Ectodermal cell (in vitro differentiated cells): ENCODE measurements around the gene NTHL1. TPM values are rescaled to one million over a fixed set of nuclear protein-coding genes. Genes with fewer than 3 reads are reported as not detected.

Source experiments
- H3K27ac ChIP-seq: 2 replicates; pipeline ENCODE4 v1.7.0; 2013; ENCODE audit warnings: mild to moderate bottlenecking, low read depth, low read length; ENCODE audit not compliant: insufficient read depth, poor library complexity, severe bottlenecking
- H3K27me3 ChIP-seq: 2 replicates; pipeline ENCODE4 v1.7.0; 2013; ENCODE audit warnings: mild to moderate bottlenecking, low read length; ENCODE audit not compliant: insufficient read depth, control insufficient read depth, poor library complexity, severe bottlenecking
- H3K36me3 ChIP-seq: one replicate; pipeline ENCODE4 v1.7.0; 2013; ENCODE audit warnings: low read length; ENCODE audit not compliant: control insufficient read depth, insufficient read depth
- H3K4me1 ChIP-seq: one replicate; pipeline ENCODE4 v1.7.0; 2013; ENCODE audit warnings: low read length; ENCODE audit not compliant: control insufficient read depth, insufficient read depth
- H3K4me3 ChIP-seq: 2 replicates; pipeline ENCODE4 v1.7.0; 2013; ENCODE audit warnings: low read depth, low read length, control low read depth; ENCODE audit not compliant: insufficient read depth
- H3K9me3 ChIP-seq: 2 replicates; pipeline ENCODE4 v1.7.0; 2013; ENCODE audit warnings: mild to moderate bottlenecking, low read length, moderate library complexity; ENCODE audit not compliant: control insufficient read depth
- WGBS, 2 experiments: methylation state at CpG; one replicate each; pipeline ENCODE4 v1.1.7; 2013; ENCODE audit warnings: missing lambda C conversion rate in 2 of 2; 5-methylcytosine and 5-hydroxymethylcytosine counted together
- polyA plus RNA-seq, 4 experiments: library from polyadenylated mRNA; stranded (reverse); fragments of 50-300 nt; gene quantifications; one replicate each; pipeline ENCODE4 v1.2.3, GENCODE V29; 2013

NTHL1 gene
- polyA plus RNA-seq (2013, experiment 1 of 4): 42.3 TPM
- polyA plus RNA-seq (2013, experiment 2 of 4): 37.8 TPM
- polyA plus RNA-seq (2013, experiment 3 of 4): 37.6 TPM
- polyA plus RNA-seq (2013, experiment 4 of 4): 41.5 TPM

DNA sequence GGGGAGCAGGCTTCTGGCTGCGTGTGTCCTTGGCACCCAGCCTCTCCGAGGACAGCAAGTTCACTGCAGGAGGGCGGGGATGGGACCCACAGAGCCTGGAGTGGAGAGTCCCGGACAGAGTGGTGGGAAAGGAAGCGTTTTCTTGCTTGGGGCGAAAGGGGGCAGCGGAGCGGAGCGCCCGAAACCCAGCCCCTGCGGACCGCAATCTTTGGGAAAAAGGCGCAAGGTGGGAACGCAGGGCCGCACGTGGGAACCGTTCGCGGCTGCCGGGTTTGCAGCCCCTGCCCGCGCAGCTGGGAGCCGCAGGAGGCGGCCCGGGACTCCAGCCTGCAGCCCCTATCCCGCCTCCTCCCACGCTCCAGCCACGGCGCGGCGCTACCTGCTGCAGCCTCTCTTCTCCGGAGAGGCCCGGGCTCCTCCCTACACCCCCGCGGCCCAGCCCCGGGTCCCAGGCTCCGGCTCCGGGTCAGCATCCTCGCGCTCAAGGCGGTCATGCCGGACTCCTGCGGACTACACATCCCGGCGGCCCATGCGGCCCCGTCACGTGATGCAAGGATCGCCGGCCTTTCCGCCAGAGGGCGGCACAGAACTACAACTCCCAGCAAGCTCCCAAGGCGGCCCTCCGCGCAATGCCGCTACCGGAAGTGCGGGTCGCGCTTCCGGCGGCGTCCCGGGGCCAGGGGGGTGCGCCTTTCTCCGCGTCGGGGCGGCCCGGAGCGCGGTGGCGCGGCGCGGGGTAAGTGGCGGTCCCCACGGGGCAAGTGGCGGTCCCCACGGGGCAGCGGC is at the start of gene NTHL1, which contains the start of gene TSC2:
TSS of gene NTHL1 (minus strand) at position 505 of the 786 bp plus-strand sequence. CDS start at position 494, 11 bp downstream.
TSS of gene TSC2 (plus strand) at position 656 of the 786 bp plus-strand sequence. CDS start 631 bp downstream, outside the sequence.
- Histone ChIP-seq H3K9me3 (no peaks in the 10 kb centered on the region), H3K27me3 (no peaks in the 10 kb centered on the region), H3K27ac (no peak within 1 kb of the TSS), H3K4me1 (no peaks in the 10 kb centered on the region), H3K36me3 (no peaks in the 10 kb centered on the region), H3K4me3 (peak within 1 kb of the TSS; percentile 92)
- 0 to 1% methylated on average over 81 of the region's 81 CpGs for WGBS, 2 experiments

DNA sequence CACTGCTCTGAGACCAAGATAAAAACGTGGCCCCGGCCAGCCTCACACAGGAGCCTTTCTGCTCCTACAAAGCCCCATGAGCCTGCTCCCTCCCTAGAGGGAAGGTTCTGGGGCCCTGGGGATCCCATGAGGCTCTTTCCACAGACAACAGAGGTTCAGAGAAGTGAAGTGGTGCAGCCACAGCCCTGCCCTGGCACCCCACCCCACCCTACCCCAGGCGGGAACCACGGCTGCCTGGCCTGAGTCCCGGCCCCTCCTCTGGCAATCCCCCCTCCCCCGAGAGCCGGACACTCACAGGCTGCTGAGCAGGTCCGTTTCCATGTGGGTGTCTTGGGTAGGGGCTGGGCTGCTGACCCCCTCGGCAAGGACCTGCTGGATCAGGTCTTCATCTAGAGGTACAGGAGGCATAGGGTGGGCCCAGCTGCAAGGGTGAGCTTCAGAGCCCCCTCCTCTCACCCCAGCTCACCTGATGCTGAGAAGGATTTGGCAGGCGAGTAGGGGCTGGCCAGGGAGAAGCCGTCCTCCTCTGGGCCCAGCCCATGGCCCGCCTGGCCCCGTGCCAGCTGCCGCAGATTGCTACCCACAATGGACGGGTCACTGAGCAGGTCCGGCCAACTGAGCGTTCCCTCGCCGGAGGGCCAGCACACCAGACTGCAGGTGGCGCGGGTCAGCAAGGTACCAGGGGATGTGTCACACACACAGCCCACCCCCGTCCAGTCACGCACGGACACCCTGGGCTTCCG is 49.4 kb upstream of the NTHL1 start:
- Histone ChIP-seq H3K9me3 (no peaks in the 10 kb centered on the region), H3K4me3 (no peak overlapping the region), H3K4me1 (peaks cover 6% of the 10 kb centered on the region), H3K27ac (no peak overlapping the region), H3K27me3 (no peaks in the 10 kb centered on the region), H3K36me3 (no peaks in the 10 kb centered on the region)
- 93 to 97% methylated on average over 24 to 25 of the region's 25 CpGs for WGBS, 2 experiments

DNA sequence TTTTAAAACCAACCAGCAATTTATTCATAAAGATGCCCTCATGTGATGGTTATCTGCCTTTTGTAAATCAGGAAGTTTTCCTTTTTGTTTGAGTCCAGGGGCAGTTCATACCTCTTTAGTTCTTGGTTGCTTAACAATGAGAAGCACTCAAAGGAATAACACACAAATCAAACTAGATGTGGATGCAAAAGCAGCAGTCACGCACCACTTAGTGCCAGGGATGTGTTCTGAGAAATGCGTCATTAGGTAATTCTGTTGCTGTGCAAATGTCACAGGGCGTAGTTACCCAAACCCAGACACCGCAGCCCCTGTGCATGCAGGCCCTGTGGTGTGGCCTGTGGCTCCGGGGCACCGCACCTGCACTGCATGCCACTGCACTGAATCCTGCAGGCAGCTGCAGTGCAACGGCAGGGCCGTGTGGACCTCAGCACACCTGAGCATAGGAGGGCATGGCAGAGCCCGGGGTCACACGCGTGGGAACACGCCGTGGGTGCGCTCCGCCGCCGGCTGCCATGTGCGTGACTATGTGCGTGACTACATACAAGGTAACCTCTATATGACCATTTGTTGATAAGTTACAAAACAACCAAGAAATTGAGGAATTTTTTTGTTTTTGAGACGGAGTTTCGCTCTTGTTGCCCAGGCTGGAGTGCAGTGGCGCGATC is 48.4 kb upstream of the NTHL1 start:
- Histone ChIP-seq H3K36me3 (no peaks in the 10 kb centered on the region), H3K4me1 (peaks cover 10% of the 10 kb centered on the region), H3K9me3 (no peaks in the 10 kb centered on the region), H3K27me3 (no peaks in the 10 kb centered on the region), H3K4me3 (no peak overlapping the region), H3K27ac (no peak overlapping the region)
- 96 to 97% methylated on average over 23 of the region's 23 CpGs for WGBS, 2 experiments

DNA sequence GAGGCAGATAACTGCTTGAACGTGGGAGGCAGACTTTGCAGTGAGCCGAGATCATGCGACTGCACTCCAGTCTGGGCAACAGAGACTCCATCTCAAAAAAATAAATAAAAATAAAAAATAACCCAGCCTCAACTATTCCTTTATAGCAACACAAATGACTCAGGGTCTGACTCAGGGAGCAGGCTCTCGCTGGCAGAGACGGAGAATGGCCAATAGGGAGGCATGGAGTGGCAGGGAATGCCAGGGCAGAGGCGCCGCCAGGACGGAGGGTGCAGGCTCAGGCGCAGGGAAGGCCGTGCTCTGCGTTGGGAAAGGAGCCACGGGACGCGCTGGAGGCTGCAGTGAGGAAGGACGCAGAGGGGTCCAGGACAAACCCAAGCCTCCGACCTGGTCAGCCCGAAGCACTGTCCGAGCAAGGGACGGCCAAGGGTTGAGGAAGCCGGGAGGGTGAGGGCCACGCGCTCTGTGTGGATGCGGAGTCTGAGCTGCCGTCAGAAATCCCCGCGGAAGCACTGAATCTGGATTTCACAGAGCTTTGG is 47.8 kb upstream of the NTHL1 start:
- Histone ChIP-seq H3K4me3 (no peak overlapping the region), H3K36me3 (no peaks in the 10 kb centered on the region)
- 95 to 96% methylated on average over 26 of the region's 26 CpGs for WGBS, 2 experiments

DNA sequence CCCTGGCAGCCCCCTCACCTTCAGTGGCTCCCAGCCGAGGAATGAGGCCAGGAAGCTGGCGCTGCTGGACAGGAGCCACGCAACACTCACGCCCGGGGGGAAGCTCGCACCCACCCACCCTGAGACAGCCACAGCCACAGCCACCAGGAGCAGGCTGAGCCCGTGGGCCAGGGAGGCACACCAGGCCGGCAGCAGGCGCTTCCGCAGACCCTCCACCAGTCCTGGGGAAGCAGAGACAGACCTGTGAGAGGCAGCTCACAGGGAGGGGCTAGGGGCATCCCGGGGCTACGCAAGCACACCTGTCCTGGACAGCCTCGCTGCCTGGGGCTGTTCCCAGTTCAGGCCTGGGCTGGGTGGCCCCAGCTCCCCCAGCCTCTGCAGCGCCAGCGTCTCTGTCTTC is 46.2 kb upstream of the NTHL1 start:
- Histone ChIP-seq H3K36me3 (peaks cover 12% of the 10 kb centered on the region), H3K4me1 (peaks cover 10% of the 10 kb centered on the region)
- 95 to 96% methylated on average over 15 of the region's 15 CpGs for WGBS, 2 experiments

More for the DNA sequence above, 47.8 kb upstream of the NTHL1 start:
- H3K4me1 ChIP-seq: peaks cover 10% of the 10 kb centered on the region
- H3K27ac ChIP-seq: no peak overlapping the region
- H3K27me3 ChIP-seq: no peaks in the 10 kb centered on the region
- no peaks in the 10 kb centered on the region for H3K9me3 ChIP-seq

DNA sequence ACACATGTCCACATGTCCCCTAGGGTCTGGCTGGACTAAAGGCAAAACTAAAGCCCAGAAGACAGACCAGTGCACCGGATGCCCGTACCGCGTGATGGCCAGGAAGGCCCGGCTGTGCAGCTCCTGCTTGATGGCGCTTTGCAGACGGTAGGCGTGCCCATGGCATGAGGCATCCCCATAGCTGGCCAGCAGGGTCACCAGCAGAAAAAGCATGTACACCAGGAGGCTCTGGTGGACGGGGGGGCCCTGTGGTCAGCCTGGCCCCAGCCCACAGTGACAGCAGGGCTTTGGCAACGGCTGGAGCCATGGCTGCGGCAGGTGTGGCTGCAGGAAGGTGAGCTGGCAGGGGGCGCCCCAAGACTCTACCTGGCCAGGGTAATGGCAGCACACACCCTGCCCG is 45.2 kb upstream of the NTHL1 start:
- Histone ChIP-seq H3K4me3 (no peak overlapping the region), H3K4me1 (peaks cover 10% of the 10 kb centered on the region), H3K9me3 (no peaks in the 10 kb centered on the region), H3K36me3 (peaks cover 12% of the 10 kb centered on the region), H3K27ac (no peak overlapping the region), H3K27me3 (no peaks in the 10 kb centered on the region)
- 96 to 97% methylated on average over 13 of the region's 13 CpGs for WGBS, 2 experiments

More for the DNA sequence above, 46.2 kb upstream of the NTHL1 start:
- no peak overlapping the region for H3K4me3 ChIP-seq
- H3K9me3 ChIP-seq: no peaks in the 10 kb centered on the region
- H3K27me3 ChIP-seq: no peaks in the 10 kb centered on the region
- no peak overlapping the region for H3K27ac ChIP-seq

DNA sequence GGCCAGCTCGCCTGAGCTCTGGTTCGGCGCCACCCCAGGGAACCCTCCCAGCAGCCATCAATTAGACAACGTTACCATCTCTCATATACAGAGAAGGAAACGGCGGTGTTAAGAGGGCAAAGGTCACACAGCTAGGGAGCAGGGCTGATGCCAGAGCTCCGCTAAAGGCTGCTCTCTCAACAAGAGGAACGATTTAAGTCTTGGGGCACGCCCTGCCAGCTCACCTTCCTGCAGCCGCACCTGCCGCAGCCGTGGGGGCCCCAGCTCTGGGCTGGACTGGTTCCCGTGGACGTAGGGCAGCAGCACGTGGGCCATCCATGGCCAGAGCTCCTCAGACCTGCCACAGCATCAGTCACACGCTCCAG is 44.6 kb upstream of the NTHL1 start:
- H3K36me3 ChIP-seq: peaks cover 12% of the 10 kb centered on the region
- 80 to 83% methylated on average over 16 of the region's 16 CpGs for WGBS, 2 experiments
- no peak overlapping the region for H3K27ac ChIP-seq
- H3K9me3 ChIP-seq: no peaks in the 10 kb centered on the region
- H3K27me3 ChIP-seq: no peaks in the 10 kb centered on the region
- H3K4me1 ChIP-seq: peaks cover 10% of the 10 kb centered on the region
- H3K4me3 ChIP-seq: no peak overlapping the region

DNA sequence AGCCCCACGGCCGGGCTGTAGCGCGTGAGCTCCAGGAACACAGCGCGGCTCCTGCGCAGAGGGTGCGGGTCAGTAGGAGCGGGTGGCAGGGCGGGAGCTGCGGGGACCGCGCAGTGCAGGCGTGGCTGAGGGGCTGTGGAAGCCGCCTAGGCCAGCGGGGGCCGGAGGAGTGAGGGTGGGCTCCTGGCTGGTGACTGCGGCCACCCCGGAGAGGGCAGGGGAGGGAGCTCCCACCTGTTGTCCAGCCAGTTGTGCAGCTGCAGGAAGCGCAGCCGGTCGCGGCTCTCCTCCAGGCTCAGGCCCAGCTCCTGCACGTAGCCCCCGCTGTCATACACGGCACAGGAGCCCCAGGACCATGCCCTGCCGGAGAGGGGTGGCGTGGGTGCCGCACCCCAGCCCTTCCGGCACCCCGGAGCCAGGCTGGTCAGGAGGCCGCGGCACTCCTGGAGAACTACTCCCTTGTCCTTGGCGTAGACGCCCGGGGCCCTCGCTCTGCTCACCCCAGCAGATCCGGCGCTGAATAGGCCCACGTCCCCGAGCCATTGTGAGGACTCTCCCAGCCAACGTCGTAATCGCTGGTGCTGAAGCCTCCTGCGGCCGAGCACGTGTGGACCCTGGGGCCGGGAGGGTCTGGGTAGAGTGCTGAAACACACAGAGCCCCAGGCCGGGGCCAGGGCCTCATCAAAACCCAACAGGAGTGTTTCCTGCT is 44.1 kb upstream of the NTHL1 start:
- H3K27ac ChIP-seq: no peak overlapping the region
- peak overlapping the region; percentile 32 for H3K4me3 ChIP-seq
- 34 to 35% methylated on average over 49 of the region's 49 CpGs for WGBS, 2 experiments
- peaks cover 12% of the 10 kb centered on the region for H3K36me3 ChIP-seq
- H3K4me1 ChIP-seq: peaks cover 10% of the 10 kb centered on the region
- no peaks in the 10 kb centered on the region for H3K27me3 ChIP-seq
- no peaks in the 10 kb centered on the region for H3K9me3 ChIP-seq

DNA sequence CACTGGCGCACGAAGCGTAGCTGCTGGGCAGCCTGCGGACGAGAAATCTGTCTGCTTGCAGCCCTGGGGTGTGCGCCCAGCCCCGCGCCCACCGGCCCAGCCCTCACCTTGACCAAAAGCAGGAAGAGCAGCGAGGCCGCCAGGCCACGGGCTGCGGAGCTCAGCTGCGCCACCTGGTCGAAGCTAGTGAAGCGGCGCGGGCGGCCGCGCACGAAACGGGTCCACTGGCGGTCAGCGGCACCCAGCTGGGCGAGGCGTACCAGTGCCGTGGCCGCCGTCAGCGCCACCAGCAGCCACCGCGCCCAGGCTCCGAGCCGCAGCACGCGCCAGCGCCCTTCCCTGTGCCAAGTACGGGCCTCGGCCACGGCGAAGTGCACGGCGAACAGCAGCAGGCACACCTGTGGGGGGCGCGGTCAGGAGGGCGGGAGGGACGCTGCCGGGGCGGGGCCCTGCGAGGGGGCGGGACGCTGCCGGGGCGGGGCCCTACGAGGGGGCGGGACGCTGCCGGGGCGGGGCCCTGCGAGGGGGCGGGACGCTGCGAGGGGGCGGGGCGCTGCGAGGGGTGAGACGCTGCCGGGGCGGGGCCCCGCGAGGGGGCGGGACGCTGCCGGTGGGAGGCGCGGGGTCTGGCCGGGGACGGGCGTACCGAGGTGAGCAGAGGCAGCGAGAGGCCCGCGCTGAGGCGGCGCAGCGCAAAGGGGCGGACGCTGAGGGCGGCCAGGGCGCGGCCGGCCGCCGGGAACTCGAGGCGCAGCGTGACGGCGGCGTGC is 43.3 kb upstream of the NTHL1 start:
- Histone ChIP-seq H3K36me3 (peaks cover 12% of the 10 kb centered on the region), H3K4me3 (peak overlapping the region; percentile 32), H3K4me1 (peaks cover 10% of the 10 kb centered on the region), H3K27me3 (no peaks in the 10 kb centered on the region), H3K9me3 (no peaks in the 10 kb centered on the region), H3K27ac (no peak overlapping the region)
- WGBS, 2 experiments: 7 to 8% methylated on average over 101 of the region's 101 CpGs
